Liver (tissue), 9 donors: ENCODE measurements around the gene FBXO44. TPM values are rescaled to one million over a fixed set of nuclear protein-coding genes. Genes with fewer than 3 reads are reported as not detected.
A peak's percentile ranks its signal among the peaks of the same experiment; 100 is the strongest.

Source experiments
- DNase-seq: peaks from one replicate; pipeline ENCODE4 v3.0.0-alpha.2; 2017; ENCODE audit warnings: low spot score
- H3K27ac ChIP-seq, 2 donors: one replicate each; pipeline ENCODE4 v1.7.0; 2013; ENCODE audit warnings: inconsistent platforms in 2 of 2, low read length in 2 of 2, control low read depth in 1 of 2, low read depth in 1 of 2, mild to moderate bottlenecking in 1 of 2
- H3K27me3 ChIP-seq, 4 donors: one replicate each; pipeline versions ENCODE4 v1.6.1 to v1.7.0; 2013; ENCODE audit warnings: low read length in 3 of 4, inconsistent platforms in 1 of 4, mild to moderate bottlenecking in 1 of 4, moderate library complexity in 1 of 4; ENCODE audit not compliant: control insufficient read depth in 4 of 4, insufficient read depth in 4 of 4
- H3K36me3 ChIP-seq, 4 donors: one replicate each; pipeline versions ENCODE4 v1.6.1 to v1.7.0; 2013; ENCODE audit warnings: low read length in 3 of 4, mild to moderate bottlenecking in 3 of 4, low read depth in 1 of 4, moderate library complexity in 1 of 4; ENCODE audit not compliant: control insufficient read depth in 4 of 4, insufficient read depth in 3 of 4
- H3K4me1 ChIP-seq, 4 donors: one replicate each; pipeline versions ENCODE4 v1.6.1 to v1.7.0; 2013; ENCODE audit warnings: low read length in 3 of 4, mild to moderate bottlenecking in 3 of 4, moderate library complexity in 1 of 4; ENCODE audit not compliant: control insufficient read depth in 4 of 4, insufficient read depth in 4 of 4
- H3K4me3 ChIP-seq, 3 donors: one replicate each; pipeline versions ENCODE4 v1.6.1 to v1.7.0; 2013; ENCODE audit warnings: low read length in 3 of 3, control low read depth in 1 of 3, low read depth in 1 of 3, mild to moderate bottlenecking in 1 of 3
- H3K9ac ChIP-seq, 2 donors: one replicate each; pipeline ENCODE4 v1.7.0; 2013; ENCODE audit warnings: low read length in 2 of 2, mild to moderate bottlenecking in 2 of 2, moderate library complexity in 2 of 2, control low read depth in 1 of 2, low read depth in 1 of 2
- H3K9me3 ChIP-seq, 4 donors: one replicate each; pipeline versions ENCODE4 v1.6.1 to v1.7.0; 2013; ENCODE audit warnings: low read length in 3 of 4; ENCODE audit not compliant: control insufficient read depth in 4 of 4
- ATF3 ChIP-seq: IDR thresholded peaks from 2 replicates; pipeline ENCODE4 v1.6.1; 2016; ENCODE audit warnings: antibody characterized with exemption
- GABPA ChIP-seq, 2 donors: IDR thresholded peaks in 1 of 2; conservative IDR thresholded peaks in 1 of 2; 2 replicates each; pipeline ENCODE4 v1.6.1; 2016; ENCODE audit warnings: antibody characterized with exemption in 2 of 2, mild to moderate bottlenecking in 1 of 2, moderate library complexity in 1 of 2
- HNF4A ChIP-seq, 2 donors: conservative IDR thresholded peaks; 2 replicates each; pipeline ENCODE4 v1.6.1; 2016; ENCODE audit warnings: antibody characterized with exemption in 2 of 2, mild to moderate bottlenecking in 2 of 2
- HNF4G ChIP-seq: IDR thresholded peaks from 2 replicates; pipeline ENCODE4 v1.6.1; 2016; ENCODE audit warnings: antibody characterized with exemption
- JUND ChIP-seq, 2 donors: IDR thresholded peaks; 2 replicates each; pipeline ENCODE4 v1.6.1; 2016; ENCODE audit warnings: antibody characterized with exemption in 2 of 2
- MAX ChIP-seq: IDR thresholded peaks from 2 replicates; pipeline ENCODE4 v1.6.1; 2016; ENCODE audit warnings: antibody characterized with exemption
- NR2F2 ChIP-seq: IDR thresholded peaks from 2 replicates; pipeline ENCODE4 v1.6.1; 2016; ENCODE audit warnings: antibody characterized with exemption
- RAD21 ChIP-seq, 2 donors: IDR thresholded peaks; 2 replicates each; pipeline ENCODE4 v1.6.1; 2016; ENCODE audit warnings: antibody characterized with exemption in 2 of 2, mild to moderate bottlenecking in 2 of 2
- REST ChIP-seq: IDR thresholded peaks from 2 replicates; pipeline ENCODE4 v1.6.1; 2016; ENCODE audit warnings: antibody characterized with exemption, mild to moderate bottlenecking
- RXRA ChIP-seq, 2 donors: IDR thresholded peaks; 2 replicates each; pipeline ENCODE4 v1.6.1; 2017 to 2018; ENCODE audit warnings: antibody characterized with exemption in 2 of 2, mild to moderate bottlenecking in 1 of 2
- YY1 ChIP-seq: IDR thresholded peaks from 2 replicates; pipeline ENCODE4 v1.6.1; 2016; ENCODE audit warnings: antibody characterized with exemption, mild to moderate bottlenecking
- ZBTB33 ChIP-seq: IDR thresholded peaks from 2 replicates; pipeline ENCODE4 v1.6.1; 2016; ENCODE audit warnings: antibody characterized with exemption
- WGBS: extraction: QIAGEN DNeasy Blood & Tissue Kit; methylation state at CpG from one replicate; pipeline ENCODE4 v1.1.7; 2013; 5-methylcytosine and 5-hydroxymethylcytosine counted together
- polyA plus RNA-seq, 2 donors: library from polyadenylated mRNA; stranded (reverse) in 1 of 2; unstranded in 1 of 2; fragments of 200-250 nt in 1 of 2; fragments of >200 nt in 1 of 2; fragmentation: Nextera tagmentation in 1 of 2; extraction: Ambion mirVana in 1 of 2; gene quantifications; one replicate each; pipeline versions ENCODE4 v1.2.1 to v1.2.3, GENCODE V29; 2013 to 2015
- total RNA-seq, 2 donors: library from RNA; depleted of rRNA; stranded (reverse); fragments of >200 nt; gene quantifications; one replicate each; pipeline ENCODE4 v1.2.3, GENCODE V29; 2014
- donor health status: healthy.
- donor health status: healthy.
- donor health status: healthy.
- donor health status: healthy.
- donor health status: healthy.

Gene FBXO44
- total and polyA plus RNA-seq, 4 donors, result 3.6 to 13.2 (median 6.8) TPM

GRCh38 chr1:11706292-11706691, 51.6 kb downstream of the FBXO44 start:
- 95% methylated on average over 14 of the region's 14 CpGs for WGBS
- DNase-seq, result no peak

GRCh38 chr1:11707621-11708276, 53.1 kb downstream of the FBXO44 start:
- H3K9me3 ChIP-seq, result no peaks in the 10 kb centered on the region
- peaks cover 0 to 9% (median 5%) of the 10 kb centered on the region in 4 donors for H3K4me1 ChIP-seq
- H3K27me3 ChIP-seq, result no peaks in the 10 kb centered on the region
- H3K27ac ChIP-seq, result no peak overlapping the region
- no peaks in the 10 kb centered on the region for H3K36me3 ChIP-seq
- H3K4me3 ChIP-seq, result no peak overlapping the region
- no peak for TF ChIP-seq YY1
- TF ChIP-seq HNF4G, result no peak
- DNase-seq, result peak; percentile 57
- H3K9ac ChIP-seq, result no peak overlapping the region
- 34% methylated on average over 17 of the region's 17 CpGs for WGBS

More at GRCh38 chr1:11706292-11706691, 51.6 kb downstream of the FBXO44 start:
- peaks cover 0 to 9% (median 5%) of the 10 kb centered on the region in 4 donors for H3K4me1 ChIP-seq
- TF ChIP-seq MAX (no peak), JUND (IDR thresholded peaks at IDR 0.05) (no peak), REST (no peak), YY1 (no peak)
- H3K36me3 ChIP-seq, result no peaks in the 10 kb centered on the region
- no peaks in the 10 kb centered on the region for H3K9me3 ChIP-seq
- H3K9ac ChIP-seq, result no peak overlapping the region
- no peak overlapping the region for H3K4me3 ChIP-seq
- no peaks in the 10 kb centered on the region for H3K27me3 ChIP-seq
- H3K27ac ChIP-seq, result no peak overlapping the region

- Histone ChIP-seq H3K27me3 (no peaks in the 10 kb centered on the region), H3K9me3 (no peaks in the 10 kb centered on the region), H3K4me1 (peaks cover 0 to 9% (median 5%) of the 10 kb centered on the region in 4 donors), H3K9ac (no peak overlapping the region), H3K36me3 (no peaks in the 10 kb centered on the region), H3K27ac (no peak overlapping the region), H3K4me3 (no peak overlapping the region)
- DNase-seq, result no peak
- 80% methylated on average over 11 of the region's 11 CpGs for WGBS
- no peak for TF ChIP-seq MAX
- no peak for TF ChIP-seq REST
- no peak for TF ChIP-seq RXRA (IDR thresholded peaks at IDR 0.05)
- TF ChIP-seq HNF4A (conservative IDR thresholded peaks at IDR 0.05), result no peak
- TF ChIP-seq GABPA (IDR thresholded peaks at IDR 0.05 in 1 of 2, conservative IDR thresholded peaks at IDR 0.05 in 1 of 2), result no peak
- no peak for TF ChIP-seq ATF3
- TF ChIP-seq RAD21 (IDR thresholded peaks at IDR 0.05), result no peak
- TF ChIP-seq NR2F2, result no peak
- no peak for TF ChIP-seq YY1
- no peak for TF ChIP-seq ZBTB33
These were observed 54.1 kb downstream of the FBXO44 start for GRCh38 chr1:11708554-11709350.
